ENCODE results near the gene ATP8B4. TPM values are rescaled to one million over a fixed set of nuclear protein-coding genes. Genes with fewer than 3 reads are reported as not detected.

ATP8B4 gene
- polyA plus RNA-seq, 1 donor: 4.4 TPM

- no peaks in the 10 kb centered on the region for H3K36me3 ChIP-seq (ENCODE audit: control insufficient read depth, insufficient read depth, low read length)
- H3K4me1 ChIP-seq (ENCODE audit: control insufficient read depth, insufficient read depth, low read length): no peaks in the 10 kb centered on the region
- no peak overlapping the region for H3K27ac ChIP-seq (ENCODE audit: low read length)
- no peak for DNase-seq
- 80% methylated on average over 2 of the region's 3 CpGs for WGBS (ENCODE audit: insufficient coverage, low lambda C conversion rate)
- no peaks in the 10 kb centered on the region for H3K27me3 ChIP-seq (ENCODE audit: control insufficient read depth, insufficient read depth, low read length)
- peaks cover 2% of the 10 kb centered on the region for H3K9me3 ChIP-seq (ENCODE audit: control insufficient read depth, low read depth, low read length)
- H3K4me3 ChIP-seq (ENCODE audit: low read length): no peak overlapping the region
Measured at GRCh38 chr15:49962044-49962602, 156.9 kb downstream of the ATP8B4 start.

GRCh38 chr15:49953421-49953820, 165.6 kb downstream of the ATP8B4 start:
- Histone ChIP-seq H3K27ac (ENCODE audit: low read length) (no peak overlapping the region), H3K4me1 (ENCODE audit: control insufficient read depth, insufficient read depth, low read length) (no peaks in the 10 kb centered on the region), H3K9me3 (ENCODE audit: control insufficient read depth, low read depth, low read length) (no peaks in the 10 kb centered on the region), H3K36me3 (ENCODE audit: control insufficient read depth, insufficient read depth, low read length) (no peaks in the 10 kb centered on the region), H3K4me3 (ENCODE audit: low read length) (no peak overlapping the region), H3K27me3 (ENCODE audit: control insufficient read depth, insufficient read depth, low read length) (no peaks in the 10 kb centered on the region)
- DNase-seq: no peak
- no CpG with 5 or more reads among the region's 3 CpGs for whole genome bisulfite sequencing (ENCODE audit: insufficient coverage, low lambda C conversion rate)

GRCh38 chr15:49946681-49947080, 172.4 kb downstream of the ATP8B4 start:
- no peaks in the 10 kb centered on the region for H3K4me1 ChIP-seq (ENCODE audit: control insufficient read depth, insufficient read depth, low read length)
- H3K36me3 ChIP-seq (ENCODE audit: control insufficient read depth, insufficient read depth, low read length): no peaks in the 10 kb centered on the region
- no peaks in the 10 kb centered on the region for H3K27me3 ChIP-seq (ENCODE audit: control insufficient read depth, insufficient read depth, low read length)
- peaks cover 5% of the 10 kb centered on the region for H3K9me3 ChIP-seq (ENCODE audit: control insufficient read depth, low read depth, low read length)
- WGBS (ENCODE audit: insufficient coverage, low lambda C conversion rate): no CpG with 5 or more reads among the region's 2 CpGs
- DNase-seq: no peak
- H3K4me3 ChIP-seq (ENCODE audit: low read length): no peak overlapping the region
- H3K27ac ChIP-seq (ENCODE audit: low read length): no peak overlapping the region

GRCh38 chr15:49934487-49934886, 184.5 kb downstream of the ATP8B4 start:
- no peaks in the 10 kb centered on the region for H3K9me3 ChIP-seq (ENCODE audit: control insufficient read depth, low read depth, low read length)
- no peaks in the 10 kb centered on the region for H3K27me3 ChIP-seq (ENCODE audit: control insufficient read depth, insufficient read depth, low read length)
- no peak overlapping the region for H3K27ac ChIP-seq (ENCODE audit: low read length)
- WGBS (ENCODE audit: insufficient coverage, low lambda C conversion rate): 100% methylated on average over 1 of the region's 2 CpGs
- no peak for DNase-seq
- no peak overlapping the region for H3K4me3 ChIP-seq (ENCODE audit: low read length)
- no peaks in the 10 kb centered on the region for H3K4me1 ChIP-seq (ENCODE audit: control insufficient read depth, insufficient read depth, low read length)
- no peaks in the 10 kb centered on the region for H3K36me3 ChIP-seq (ENCODE audit: control insufficient read depth, insufficient read depth, low read length)

GRCh38 chr15:49927189-49927861, 191.7 kb downstream of the ATP8B4 start:
- Histone ChIP-seq H3K36me3 (ENCODE audit: control insufficient read depth, insufficient read depth, low read length) (no peaks in the 10 kb centered on the region), H3K4me1 (ENCODE audit: control insufficient read depth, insufficient read depth, low read length) (no peaks in the 10 kb centered on the region), H3K27me3 (ENCODE audit: control insufficient read depth, insufficient read depth, low read length) (no peaks in the 10 kb centered on the region), H3K9me3 (ENCODE audit: control insufficient read depth, low read depth, low read length) (no peaks in the 10 kb centered on the region), H3K4me3 (ENCODE audit: low read length) (no peak overlapping the region), H3K27ac (ENCODE audit: low read length) (no peak overlapping the region)
- DNase-seq: no peak
- WGBS (ENCODE audit: insufficient coverage, low lambda C conversion rate): no CpG with 5 or more reads among the region's 2 CpGs

GRCh38 chr15:49926740-49927139, 192.3 kb downstream of the ATP8B4 start:
- Histone ChIP-seq H3K27me3 (ENCODE audit: control insufficient read depth, insufficient read depth, low read length) (no peaks in the 10 kb centered on the region), H3K36me3 (ENCODE audit: control insufficient read depth, insufficient read depth, low read length) (no peaks in the 10 kb centered on the region), H3K9me3 (ENCODE audit: control insufficient read depth, low read depth, low read length) (no peaks in the 10 kb centered on the region), H3K27ac (ENCODE audit: low read length) (no peak overlapping the region), H3K4me3 (ENCODE audit: low read length) (no peak overlapping the region), H3K4me1 (ENCODE audit: control insufficient read depth, insufficient read depth, low read length) (no peaks in the 10 kb centered on the region)
- WGBS (ENCODE audit: insufficient coverage, low lambda C conversion rate): 50% methylated on average over 1 of the region's 3 CpGs
- DNase-seq: no peak

- Histone ChIP-seq H3K4me1 (ENCODE audit: control insufficient read depth, insufficient read depth, low read length) (no peaks in the 10 kb centered on the region), H3K27me3 (ENCODE audit: control insufficient read depth, insufficient read depth, low read length) (no peaks in the 10 kb centered on the region), H3K4me3 (ENCODE audit: low read length) (no peak overlapping the region), H3K27ac (ENCODE audit: low read length) (no peak overlapping the region), H3K36me3 (ENCODE audit: control insufficient read depth, insufficient read depth, low read length) (no peaks in the 10 kb centered on the region), H3K9me3 (ENCODE audit: control insufficient read depth, low read depth, low read length) (no peaks in the 10 kb centered on the region)
- 100% methylated on average over 1 of the region's 2 CpGs for WGBS (ENCODE audit: insufficient coverage, low lambda C conversion rate)
- no peak for DNase-seq
Measured at GRCh38 chr15:49923671-49924070, 195.4 kb downstream of the ATP8B4 start.

GRCh38 chr15:49919034-49919433, 200.0 kb downstream of the ATP8B4 start:
- Histone ChIP-seq H3K36me3 (ENCODE audit: control insufficient read depth, insufficient read depth, low read length) (no peaks in the 10 kb centered on the region), H3K4me1 (ENCODE audit: control insufficient read depth, insufficient read depth, low read length) (no peaks in the 10 kb centered on the region), H3K9me3 (ENCODE audit: control insufficient read depth, low read depth, low read length) (no peaks in the 10 kb centered on the region), H3K4me3 (ENCODE audit: low read length) (no peak overlapping the region), H3K27ac (ENCODE audit: low read length) (no peak overlapping the region), H3K27me3 (ENCODE audit: control insufficient read depth, insufficient read depth, low read length) (no peaks in the 10 kb centered on the region)
- WGBS (ENCODE audit: insufficient coverage, low lambda C conversion rate): 100% methylated on average over 1 of the region's 2 CpGs
- DNase-seq: no peak

- no CpG with 5 or more reads among the region's 1 CpG for WGBS (ENCODE audit: insufficient coverage, low lambda C conversion rate)
- H3K36me3 ChIP-seq (ENCODE audit: control insufficient read depth, insufficient read depth, low read length): no peaks in the 10 kb centered on the region
- no peaks in the 10 kb centered on the region for H3K9me3 ChIP-seq (ENCODE audit: control insufficient read depth, low read depth, low read length)
- no peaks in the 10 kb centered on the region for H3K27me3 ChIP-seq (ENCODE audit: control insufficient read depth, insufficient read depth, low read length)
- H3K4me1 ChIP-seq (ENCODE audit: control insufficient read depth, insufficient read depth, low read length): no peaks in the 10 kb centered on the region
- no peak overlapping the region for H3K27ac ChIP-seq (ENCODE audit: low read length)
- H3K4me3 ChIP-seq (ENCODE audit: low read length): no peak overlapping the region
- no peak for DNase-seq
Measured at GRCh38 chr15:49918121-49918520, 200.9 kb downstream of the ATP8B4 start.

GRCh38 chr15:49916998-49917397, 202.0 kb downstream of the ATP8B4 start:
- no CpG with 5 or more reads among the region's 2 CpGs for WGBS (ENCODE audit: insufficient coverage, low lambda C conversion rate)
- DNase-seq: no peak
- H3K36me3 ChIP-seq (ENCODE audit: control insufficient read depth, insufficient read depth, low read length): no peaks in the 10 kb centered on the region
- H3K4me1 ChIP-seq (ENCODE audit: control insufficient read depth, insufficient read depth, low read length): no peaks in the 10 kb centered on the region
- no peaks in the 10 kb centered on the region for H3K27me3 ChIP-seq (ENCODE audit: control insufficient read depth, insufficient read depth, low read length)
- no peak overlapping the region for H3K27ac ChIP-seq (ENCODE audit: low read length)
- no peaks in the 10 kb centered on the region for H3K9me3 ChIP-seq (ENCODE audit: control insufficient read depth, low read depth, low read length)
- H3K4me3 ChIP-seq (ENCODE audit: low read length): no peak overlapping the region

- no peak for DNase-seq
- 90% methylated on average over 2 of the region's 5 CpGs for WGBS (ENCODE audit: insufficient coverage, low lambda C conversion rate)
- Histone ChIP-seq H3K9me3 (ENCODE audit: control insufficient read depth, low read depth, low read length) (no peaks in the 10 kb centered on the region), H3K4me1 (ENCODE audit: control insufficient read depth, insufficient read depth, low read length) (no peaks in the 10 kb centered on the region), H3K36me3 (ENCODE audit: control insufficient read depth, insufficient read depth, low read length) (no peaks in the 10 kb centered on the region), H3K4me3 (ENCODE audit: low read length) (no peak overlapping the region), H3K27me3 (ENCODE audit: control insufficient read depth, insufficient read depth, low read length) (no peaks in the 10 kb centered on the region), H3K27ac (ENCODE audit: low read length) (no peak overlapping the region)
Measured at GRCh38 chr15:49915822-49916221, 203.2 kb downstream of the ATP8B4 start.

Data from large intestine (tissue), 3 donors.